IMR-90 (cell line): ENCODE results near the gene LSM12. TPM values are rescaled to one million over a fixed set of nuclear protein-coding genes. Genes with fewer than 3 reads are reported as not detected.

Source experiments
- ATAC-seq: fragments of 200-7000 bp; cut with Tn5 transposase; 2 replicates; pipeline ENCODE4 v1.9.1; 2020; ENCODE audit warnings: low read depth, mild to moderate bottlenecking, moderate library complexity
- BruUV-seq: library from RNA; stranded (reverse); fragments of 400-500 nt; replicated peaks from 2 replicates; lab custom pipeline; 2021; lab: Mats Ljungman, UMichigan
- CTCF ChIA-PET: fragments of 300-600 bp; formaldehyde crosslinking; extraction: SDS; loops from one replicate; lab custom pipeline; 2021; ENCODE audit warnings: antibody characterized with exemption; lab: Yijun Ruan, JAX
- POLR2A ChIA-PET: fragments of 300-600 bp; sonication (Branson Sonifier 250); formaldehyde crosslinking; loops from one replicate; lab custom pipeline; 2022; ENCODE audit warnings: antibody characterized with exemption; ENCODE audit not compliant: unreplicated experiment; lab: Charles Lee
- DNase-seq: peaks from one replicate; pipeline ENCODE4 v3.0.0; 2013
- H2AFZ ChIP-seq: replicated peaks from 2 replicates; pipeline ENCODE3; 2013; ENCODE audit warnings: low read length, mild to moderate bottlenecking; ENCODE audit not compliant: poor library complexity
- H2AK5ac ChIP-seq: 2 replicates; pipeline ENCODE4 v1.6.1; 2013; ENCODE audit warnings: low read depth, low read length, inconsistent platforms
- H2AK9ac ChIP-seq: replicated peaks from 2 replicates; pipeline ENCODE3; 2013; ENCODE audit warnings: mild to moderate bottlenecking, low read depth, low read length, moderate library complexity; ENCODE audit not compliant: poor library complexity
- H2BK120ac ChIP-seq: 2 replicates; pipeline ENCODE4 v1.6.1; 2013; ENCODE audit warnings: low read depth, low read length, inconsistent platforms
- H2BK15ac ChIP-seq: 3 replicates; pipeline ENCODE4 v1.6.1; 2013; ENCODE audit warnings: low read depth, low read length, inconsistent platforms
- H2BK20ac ChIP-seq: 2 replicates; pipeline ENCODE4 v1.6.1; 2013; ENCODE audit warnings: low read depth, mild to moderate bottlenecking, inconsistent platforms, low read length, moderate library complexity
- H2BK5ac ChIP-seq: 2 replicates; pipeline ENCODE4 v1.6.1; 2013; ENCODE audit warnings: mild to moderate bottlenecking, low read depth, low read length, inconsistent platforms; ENCODE audit not compliant: poor library complexity, severe bottlenecking
- H3K14ac ChIP-seq: replicated peaks from 2 replicates; pipeline ENCODE4 v1.6.1; 2013; ENCODE audit warnings: low read depth, low read length, inconsistent platforms
- H3K18ac ChIP-seq: 2 replicates; pipeline ENCODE4 v1.6.1; 2013; ENCODE audit warnings: low read depth, low read length, control low read depth
- H3K23ac ChIP-seq: 2 replicates; pipeline ENCODE4 v1.6.1; 2013; ENCODE audit warnings: low read depth, low read length, inconsistent platforms
- H3K27ac ChIP-seq: 2 replicates; pipeline ENCODE4 v1.5.1; 2013; ENCODE audit warnings: mild to moderate bottlenecking, control low read depth, low read length; ENCODE audit not compliant: insufficient read depth
- H3K27me3 ChIP-seq: 2 replicates; pipeline ENCODE4 v1.6.1; 2013; ENCODE audit warnings: low read length; ENCODE audit not compliant: control insufficient read depth, insufficient read depth
- H3K36me3 ChIP-seq: 2 replicates; pipeline ENCODE4 v1.6.1; 2013; ENCODE audit warnings: low read length, mixed read lengths; ENCODE audit not compliant: control insufficient read depth, insufficient read depth
- H3K4ac ChIP-seq: 2 replicates; pipeline ENCODE4 v1.6.1; 2013; ENCODE audit warnings: low read depth, low read length, inconsistent platforms
- H3K4me1 ChIP-seq: 2 replicates; pipeline ENCODE4 v1.6.1; 2013; ENCODE audit warnings: low read length, mixed read lengths; ENCODE audit not compliant: control insufficient read depth, insufficient read depth
- H3K4me2 ChIP-seq: 2 replicates; pipeline ENCODE4 v1.6.1; 2013; ENCODE audit warnings: low read depth, mild to moderate bottlenecking, control low read depth, low read length, moderate library complexity
- H3K4me3 ChIP-seq: 2 replicates; pipeline ENCODE4 v1.5.1; 2013; ENCODE audit warnings: low read depth, mild to moderate bottlenecking, control low read depth, low read length, moderate library complexity; ENCODE audit not compliant: insufficient read depth
- H3K56ac ChIP-seq: 2 replicates; pipeline ENCODE4 v1.6.1; 2013; ENCODE audit warnings: low read length, inconsistent platforms; ENCODE audit not compliant: insufficient read depth; ENCODE audit errors: extremely low read depth
- H3K79me1 ChIP-seq, 2 experiments: 2 replicates each; pipeline ENCODE4 v1.6.1; 2013; ENCODE audit warnings: low read length in 2 of 2, inconsistent platforms in 1 of 2, low read depth in 1 of 2
- H3K9ac ChIP-seq: 2 replicates; pipeline ENCODE4 v1.6.1; 2013; ENCODE audit warnings: low read depth, low read length, control low read depth
- H3K9me1 ChIP-seq: 2 replicates; pipeline ENCODE4 v1.6.1; 2013; ENCODE audit warnings: low read length, inconsistent platforms; ENCODE audit not compliant: insufficient read depth
- H3K9me3 ChIP-seq: 2 replicates; pipeline ENCODE4 v1.6.1; 2013; ENCODE audit warnings: low read length; ENCODE audit not compliant: control insufficient read depth, insufficient read depth
- H4K20me1 ChIP-seq: 2 replicates; pipeline ENCODE4 v1.6.1; 2013; ENCODE audit warnings: low read length, inconsistent platforms; ENCODE audit not compliant: insufficient read depth
- H4K5ac ChIP-seq: 2 replicates; pipeline ENCODE4 v1.6.1; 2013; ENCODE audit warnings: mild to moderate bottlenecking, low read depth, low read length, control low read depth
- H4K8ac ChIP-seq, 2 experiments: 2 replicates each; pipeline ENCODE4 v1.6.1; 2013; ENCODE audit warnings: low read depth in 2 of 2, low read length in 2 of 2, control low read depth in 1 of 2, inconsistent platforms in 1 of 2
- H4K91ac ChIP-seq: 2 replicates; pipeline ENCODE4 v1.6.1; 2013; ENCODE audit warnings: low read depth, low read length, inconsistent platforms; ENCODE audit not compliant: insufficient read depth
- BHLHE40 ChIP-seq: fragments of 150-350 bp; IDR thresholded peaks from 2 replicates; pipeline ENCODE4 v1.6.1; 2016; ENCODE audit warnings: mild to moderate bottlenecking, low read depth, low read length
- CEBPB ChIP-seq: IDR thresholded peaks from 2 replicates; pipeline ENCODE4 v1.6.1; 2012; ENCODE audit warnings: low read depth, low read length, improper control_type of control experiment
- CHD1 ChIP-seq: IDR thresholded peaks from 2 replicates; pipeline ENCODE4 v1.6.1; 2012; ENCODE audit warnings: low read depth, low read length, improper control_type of control experiment
- CTCF ChIP-seq: conservative IDR thresholded peaks from 2 replicates; pipeline ENCODE4 v1.5.1; 2012; ENCODE audit warnings: mild to moderate bottlenecking, low read depth, low read length, improper control_type of control experiment
- ELK1 ChIP-seq: fragments of 150-350 bp; IDR thresholded peaks from 2 replicates; pipeline ENCODE4 v1.6.1; 2016; ENCODE audit warnings: low read depth, mild to moderate bottlenecking, low read length, moderate library complexity, borderline replicate concordance
- FOS ChIP-seq: fragments of 150-350 bp; IDR thresholded peaks from 2 replicates; pipeline ENCODE4 v1.6.1; 2016; ENCODE audit warnings: low read depth, low read length
- MAFK ChIP-seq: IDR thresholded peaks from 2 replicates; pipeline ENCODE4 v1.6.1; 2012; ENCODE audit warnings: low read depth, low read length, improper control_type of control experiment
- MAZ ChIP-seq: IDR thresholded peaks from 2 replicates; pipeline ENCODE4 v1.6.1; 2012; ENCODE audit warnings: low read depth, mild to moderate bottlenecking, low read length, improper control_type of control experiment, moderate library complexity, borderline replicate concordance
- NFE2L2 ChIP-seq: fragments of 150-350 bp; IDR thresholded peaks from 2 replicates; pipeline ENCODE4 v1.6.1; 2016; ENCODE audit warnings: low read depth, mild to moderate bottlenecking, low read length
- RCOR1 ChIP-seq: IDR thresholded peaks from 2 replicates; pipeline ENCODE4 v1.6.1; 2012; ENCODE audit warnings: mild to moderate bottlenecking, low read length, improper control_type of control experiment; ENCODE audit not compliant: insufficient replicate concordance
- RFX5 ChIP-seq: IDR thresholded peaks from 2 replicates; pipeline ENCODE4 v1.8.0; 2012; ENCODE audit warnings: low read depth, mild to moderate bottlenecking, low read length, moderate library complexity
- SMC3 ChIP-seq: fragments of 150-350 bp; IDR thresholded peaks from 2 replicates; pipeline ENCODE4 v1.6.1; 2016; ENCODE audit warnings: low read depth, mild to moderate bottlenecking, antibody characterized with exemption, low read length, moderate library complexity
- USF2 ChIP-seq: fragments of 150-350 bp; IDR thresholded peaks from 2 replicates; pipeline ENCODE4 v1.6.1; 2017; ENCODE audit warnings: mild to moderate bottlenecking, antibody characterized with exemption, low read length, low read depth
- WGBS, 2 experiments: methylation state at CpG; one replicate each; pipeline versions ENCODE4 v1.1.5 to v1.1.7; 2013; ENCODE audit warnings: missing lambda C conversion rate in 2 of 2; ENCODE audit not compliant: insufficient read length in 1 of 2; ENCODE audit errors: extremely low coverage in 2 of 2; 5-methylcytosine and 5-hydroxymethylcytosine counted together
- dilution Hi-C: fragments of 300-500 bp; cut with HindIII; formaldehyde crosslinking; loops from one replicate; pipeline ENCODE4 v1.14.3; 2018; ENCODE audit warnings: low sequenced_read_pairs; ENCODE audit not compliant: unreplicated experiment
- in situ Hi-C: fragments of 300-500 bp; cut with MboI; formaldehyde crosslinking; loops from 3 replicates; pipeline ENCODE4 v1.14.3; 2019; ENCODE audit warnings: low sequenced_read_pairs, inconsistent platforms, mixed read lengths
- intact Hi-C: fragments of 100-400 bp; cut with micrococcal nuclease; formaldehyde crosslinking; loops from 2 replicates; pipeline ENCODE4 v1.10.0; 2022
- polyA plus RNA-seq, 3 experiments: library from polyadenylated mRNA; depleted of rRNA; stranded (reverse); fragments of >200 nt; gene quantifications; 2 replicates each; pipeline ENCODE4 v1.2.3, GENCODE V29; 2012; ENCODE audit warnings: low replicate concordance in 1 of 3
- total RNA-seq: library from RNA; depleted of rRNA; stranded (reverse); fragments of >200 nt; gene quantifications from 2 replicates; pipeline ENCODE4 v1.2.3, GENCODE V29; 2012

Gene LSM12
- total and polyA plus RNA-seq, 2 of the 4 experiments (the other 2 are of a cell fraction), result 38.0 to 41.0 TPM

GRCh38 chr17:44112284-44113280, 46.1 kb upstream of the LSM12 start:
- Histone ChIP-seq H3K18ac (no peak overlapping the region), H3K27ac (no peak overlapping the region), H3K36me3 (peaks cover 2% of the 10 kb centered on the region; the same call in 1 of the 2 replicates), H4K91ac (0 out of 2 replicates have a peak overlapping the region, but pooled peaks have one; percentile 11), H2BK5ac (no peak overlapping the region), H3K4me3 (no peak overlapping the region), H4K8ac (no peak overlapping the region), H3K4ac (peak overlapping the region; percentile 89), H3K4me2 (no peak overlapping the region), H2AK9ac (no peak overlapping the region), H3K14ac (no peak overlapping the region), H4K5ac (no peak overlapping the region), H3K79me1 (peaks cover 14 to 86% of the 10 kb centered on the region in 2 experiments), H4K20me1 (peaks cover 24% of the 10 kb centered on the region), H2BK20ac (peak overlapping the region; percentile 48; the same call in 1 of the 2 replicates), H2AFZ (no peak overlapping the region), H3K9me1 (peaks cover 18% of the 10 kb centered on the region), H2AK5ac (peak overlapping the region; percentile 94), H3K23ac (no peak overlapping the region), H3K9me3 (no peaks in the 10 kb centered on the region), H3K9ac (no peak overlapping the region), H3K56ac (no peak overlapping the region), H2BK120ac (0 out of 2 replicates have a peak overlapping the region, but pooled peaks have one; percentile 76), H2BK15ac (no peak overlapping the region), H3K4me1 (peaks cover 38% of the 10 kb centered on the region), H3K27me3 (no peaks in the 10 kb centered on the region)
- ChIA-PET POLR2A (no interaction called here), CTCF (no interaction called here)
- DNase-seq (no peak), ATAC-seq (no peak)
- dilution Hi-C loops, result no loop called here
- no TSS peak for BruUV-seq
- intact Hi-C loops, result no loop called here
- WGBS, 2 experiments, result 93% methylated on average over 2 of the region's 4 CpGs; no CpG with 5 or more reads in 1 of the 2 experiments
- in situ Hi-C loops, result no loop called here
- TF ChIP-seq RFX5 (no peak), CTCF (no peak), ELK1 (no peak), NFE2L2 (no peak), MAFK (no peak), CEBPB (no peak), BHLHE40 (no peak), RCOR1 (no peak), SMC3 (no peak), CHD1 (no peak), FOS (no peak), USF2 (no peak), MAZ (no peak)
